Activated naive CD8-positive, alpha-beta T cell treated with anti-CD3 and anti-CD28 coated beads, Interleukin-2, amount 50 U/mL, for 16 hours (primary cell): Measurements from ENCODE around the gene TSSK6.

ENCODE experiments used
- DNase-seq: peaks from one replicate; pipeline ENCODE4 v3.0.0-alpha.2; 2020; ENCODE audit warnings: low read depth, low spot score

The TSSK6 gene

DNA sequence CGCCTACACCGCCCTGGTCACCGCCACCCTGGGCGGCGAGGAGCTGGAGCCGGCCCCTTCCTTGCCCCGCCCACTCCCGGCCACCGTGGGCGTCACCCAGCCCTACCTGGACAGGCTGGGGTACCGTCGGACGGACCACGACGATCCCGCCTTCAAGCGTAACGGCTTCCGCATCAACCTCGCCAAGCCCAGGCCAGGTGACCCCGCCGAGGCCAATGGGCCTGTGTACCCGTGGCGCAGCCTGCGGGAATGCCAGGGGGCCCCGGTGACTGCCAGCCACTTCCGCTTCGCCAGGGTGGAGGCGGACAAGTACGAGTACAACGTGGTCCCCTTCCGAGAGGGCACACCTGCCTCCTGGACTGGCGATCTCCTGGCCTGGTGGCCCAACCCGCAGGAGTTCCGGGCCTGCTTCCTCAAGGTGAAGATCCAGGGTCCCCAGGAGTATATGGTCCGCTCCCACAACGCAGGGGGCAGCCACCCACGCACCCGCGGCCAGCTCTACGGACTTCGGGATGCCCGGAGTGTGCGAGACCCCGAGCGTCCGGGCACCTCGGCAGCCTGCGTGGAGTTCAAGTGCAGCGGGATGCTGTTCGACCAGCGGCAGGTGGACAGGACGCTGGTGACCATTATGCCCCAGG lies 29.7 kb upstream of the TSSK6 start:
- no peak for DNase-seq

DNA sequence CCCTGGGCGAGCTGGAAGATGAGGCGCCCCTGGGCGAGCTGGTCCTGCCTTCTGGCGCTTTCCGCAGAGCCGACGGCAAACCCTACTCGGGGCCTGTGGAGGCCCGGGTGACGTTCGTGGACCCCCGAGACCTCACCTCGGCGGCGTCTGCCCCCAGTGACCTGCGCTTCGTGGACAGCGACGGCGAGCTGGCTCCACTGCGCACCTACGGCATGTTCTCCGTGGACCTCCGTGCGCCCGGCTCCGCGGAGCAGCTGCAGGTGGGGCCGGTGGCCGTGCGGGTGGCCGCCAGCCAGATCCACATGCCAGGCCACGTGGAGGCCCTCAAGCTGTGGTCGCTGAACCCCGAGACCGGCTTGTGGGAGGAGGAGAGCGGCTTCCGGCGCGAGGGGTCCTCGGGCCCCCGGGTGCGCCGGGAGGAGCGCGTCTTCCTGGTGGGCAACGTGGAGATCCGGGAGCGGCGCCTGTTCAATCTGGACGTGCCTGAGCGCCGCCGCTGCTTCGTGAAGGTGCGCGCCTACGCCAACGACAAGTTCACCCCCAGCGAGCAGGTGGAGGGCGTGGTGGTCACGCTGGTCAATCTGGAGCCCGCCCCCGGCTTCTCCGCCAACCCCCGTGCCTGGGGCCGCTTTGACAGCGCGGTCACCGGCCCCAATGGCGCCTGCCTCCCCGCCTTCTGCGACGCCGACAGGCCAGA lies 29.1 kb upstream of the TSSK6 start:
- no peak for DNase-seq

DNA sequence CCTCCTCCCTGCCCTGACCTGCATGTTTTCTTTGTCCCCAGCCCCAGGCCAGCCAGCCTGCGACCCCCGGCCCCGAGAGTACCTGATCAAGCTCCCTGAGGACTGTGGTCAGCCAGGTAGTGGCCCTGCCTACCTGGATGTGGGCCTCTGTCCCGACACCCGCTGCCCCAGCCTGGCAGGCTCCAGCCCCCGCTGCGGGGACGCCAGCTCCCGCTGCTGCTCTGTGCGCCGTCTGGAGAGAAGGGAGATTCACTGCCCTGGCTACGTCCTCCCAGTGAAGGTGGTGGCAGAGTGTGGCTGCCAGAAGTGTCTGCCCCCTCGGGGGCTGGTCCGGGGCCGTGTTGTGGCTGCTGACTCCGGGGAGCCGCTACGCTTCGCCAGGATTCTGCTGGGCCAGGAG lies 28.3 kb upstream of the TSSK6 start:
- no peak for DNase-seq

GRCh38 chr19:19543101-19543500 lies 27.8 kb upstream of the TSSK6 start:
- no peak for DNase-seq

- DNase-seq: no peak
Observed at GRCh38 chr19:19542507-19542906, 27.2 kb upstream of the TSSK6 start.

GRCh38 chr19:19541616-19542015 lies 26.3 kb upstream of the TSSK6 start:
- no peak for DNase-seq

- DNase-seq: peak; percentile 47
Observed at GRCh38 chr19:19540715-19541515, 25.6 kb upstream of the TSSK6 start.

DNA sequence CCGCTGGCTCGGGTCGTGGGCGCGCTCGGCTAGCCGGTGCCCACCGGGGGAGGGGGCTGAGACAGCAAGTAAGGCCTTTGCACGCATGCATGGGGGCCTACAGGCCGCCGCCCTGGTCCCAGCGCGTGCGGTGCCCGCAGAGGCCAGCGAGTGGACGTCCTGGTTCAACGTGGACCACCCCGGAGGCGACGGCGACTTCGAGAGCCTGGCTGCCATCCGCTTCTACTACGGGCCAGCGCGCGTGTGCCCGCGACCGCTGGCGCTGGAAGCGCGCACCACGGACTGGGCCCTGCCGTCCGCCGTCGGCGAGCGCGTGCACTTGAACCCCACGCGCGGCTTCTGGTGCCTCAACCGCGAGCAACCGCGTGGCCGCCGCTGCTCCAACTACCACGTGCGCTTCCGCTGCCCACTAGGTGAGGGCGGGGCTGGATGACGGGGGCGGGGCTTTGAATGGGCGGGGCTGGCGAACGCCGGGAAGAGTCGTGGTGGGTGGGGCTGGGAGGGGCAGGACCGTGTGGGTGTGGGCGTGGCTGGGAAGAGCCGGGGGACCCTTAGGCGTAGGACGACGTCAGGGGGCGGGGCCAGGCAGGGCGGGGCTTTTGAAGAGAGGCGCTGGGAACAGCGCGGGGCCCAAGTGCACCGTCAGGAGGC lies 24.8 kb upstream of the TSSK6 start:
- DNase-seq: peak; percentile 47

GRCh38 chr19:19539698-19540063 lies 24.3 kb upstream of the TSSK6 start:
- no peak for DNase-seq

GRCh38 chr19:19538785-19539166 lies 23.4 kb upstream of the TSSK6 start:
- DNase-seq: no peak

GRCh38 chr19:19538061-19538784 lies 22.9 kb upstream of the TSSK6 start, which contains the start of gene CILP2:
Gene CILP2, plus strand, starts transcription at chr19:19538265. Its CDS starts 85 bp downstream, at chr19:19538350.
- DNase-seq: no peak

GRCh38 chr19:19537075-19538048 lies 22.0 kb upstream of the TSSK6 start:
- DNase-seq: no peak

- no peak for DNase-seq
Observed at GRCh38 chr19:19535311-19536191, 20.2 kb upstream of the TSSK6 start.

DNA sequence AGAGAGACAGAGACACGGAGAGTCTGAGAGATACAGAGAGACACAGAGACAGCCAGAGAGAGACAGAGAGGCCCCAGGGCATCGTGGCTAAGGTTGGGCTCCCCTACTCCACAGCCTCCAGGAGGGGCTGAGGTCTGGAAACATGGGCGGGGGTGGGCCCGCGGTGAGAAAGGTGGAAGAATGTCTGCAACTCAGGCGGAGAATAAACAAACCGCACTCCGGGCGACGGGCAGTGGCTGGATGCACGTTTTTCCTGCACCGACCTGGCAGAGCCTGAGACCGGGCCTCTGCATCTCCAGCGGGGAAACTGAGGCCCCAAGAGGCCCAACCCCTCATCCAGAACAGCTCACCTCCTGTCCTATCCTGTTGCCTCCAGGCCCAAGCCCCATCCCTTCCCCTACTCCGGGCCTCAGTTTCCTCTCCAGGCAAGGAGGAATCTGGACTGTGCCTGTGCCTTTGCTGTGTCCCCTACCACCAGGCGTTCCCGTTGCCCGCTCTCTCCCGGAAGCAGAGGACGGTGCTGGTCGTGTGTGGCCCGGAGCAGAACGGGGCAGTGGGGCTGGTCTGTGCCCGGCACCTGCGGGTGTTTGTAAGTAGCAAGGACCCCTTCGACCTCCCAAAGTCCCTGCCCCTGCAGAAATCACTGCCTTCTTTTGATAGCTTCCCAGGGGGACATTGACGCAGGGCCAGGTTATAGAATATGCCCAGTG lies 19.4 kb upstream of the TSSK6 start:
- DNase-seq: no peak

- DNase-seq: no peak
Observed at GRCh38 chr19:19533841-19534240, 18.5 kb upstream of the TSSK6 start.

DNA sequence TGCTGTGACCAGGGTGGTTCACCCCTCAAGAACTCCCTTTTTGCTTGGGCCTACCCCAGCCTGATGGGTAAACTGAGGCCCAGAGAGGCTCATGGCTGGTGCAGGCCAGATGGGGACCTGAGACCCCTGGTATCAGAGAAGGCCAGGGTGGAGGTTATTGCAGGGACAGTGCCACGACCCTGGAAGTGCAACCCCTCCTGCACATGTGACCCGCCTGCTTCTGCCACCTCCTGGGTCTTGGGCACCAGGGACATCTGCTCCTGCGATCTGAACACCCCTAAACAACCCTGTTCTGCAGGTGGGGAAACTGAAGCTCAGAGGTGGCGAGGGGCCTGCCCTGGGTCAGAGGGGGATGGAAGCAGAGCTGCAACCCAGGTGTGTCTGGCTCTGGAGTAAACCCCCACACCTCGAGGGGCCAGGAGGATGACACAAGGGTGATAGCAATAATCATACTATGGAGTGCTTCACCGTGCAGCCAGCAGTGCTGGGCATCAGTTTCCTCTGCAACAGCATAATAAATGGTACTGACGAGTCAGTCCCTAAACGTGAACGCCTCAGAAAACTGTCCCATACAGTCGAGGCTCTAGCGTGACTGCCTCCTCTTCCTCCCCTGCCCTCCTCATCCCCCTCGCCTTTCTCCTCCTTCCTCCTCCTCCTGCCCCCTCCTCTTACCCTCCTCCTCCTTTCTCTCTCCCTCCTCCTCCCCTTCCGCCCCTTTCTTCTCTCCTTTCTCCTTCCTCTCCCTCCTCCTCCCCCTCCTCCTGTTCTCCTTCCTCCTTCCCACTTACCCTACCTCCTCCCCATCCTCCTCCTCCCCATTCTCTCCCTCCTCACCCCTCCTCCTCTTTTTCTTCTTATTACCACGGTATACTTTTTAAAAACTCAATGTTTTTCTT lies 17.7 kb upstream of the TSSK6 start:
- DNase-seq: no peak

DNA sequence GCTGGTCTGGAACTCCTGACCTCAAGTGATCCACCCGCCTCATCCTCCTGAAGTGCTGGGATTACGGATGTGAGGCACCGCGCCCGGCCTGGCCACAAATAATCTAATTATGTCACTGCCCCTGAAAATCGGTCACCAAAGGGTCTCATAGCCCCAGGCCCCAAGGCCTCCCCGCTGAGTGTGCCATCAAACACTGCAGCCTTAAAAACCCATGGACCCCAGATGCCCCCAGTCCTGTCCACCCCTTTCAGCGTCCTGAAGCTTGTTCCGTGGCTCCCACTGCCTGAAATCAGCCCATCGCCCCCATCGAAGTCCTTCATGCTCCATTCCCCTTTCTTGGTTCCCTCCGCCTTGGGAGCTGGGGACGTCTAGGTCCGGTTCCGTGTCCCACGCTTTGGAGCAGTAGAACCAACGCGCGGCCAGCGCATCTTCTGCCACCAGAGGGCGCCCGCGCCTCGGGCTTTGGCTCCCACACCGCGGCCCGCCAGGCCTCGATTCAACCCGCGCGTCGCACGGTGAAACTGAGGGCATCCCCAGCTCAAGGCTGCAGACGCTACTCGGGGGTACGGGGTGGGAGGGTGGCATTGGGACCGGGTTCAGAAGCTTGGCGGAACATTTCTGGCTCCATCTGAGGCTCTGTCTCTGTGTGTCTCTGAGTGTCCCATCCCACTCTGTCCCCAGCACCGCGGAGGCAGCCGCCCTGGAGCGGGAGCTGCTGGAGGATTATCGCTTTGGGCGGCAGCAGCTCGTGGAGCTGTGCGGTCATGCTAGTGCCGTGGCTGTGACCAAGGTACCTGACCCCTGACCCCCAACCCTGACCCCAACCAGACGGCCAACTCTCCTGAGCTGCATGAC lies 16.8 kb upstream of the TSSK6 start:
- DNase-seq: peak; percentile 70
